MCF 10A (cell line): Measurements from ENCODE around the gene GC. TPM values are rescaled to one million over a fixed set of nuclear protein-coding genes. Genes with fewer than 3 reads are reported as not detected.

ENCODE experiments used
- BruUV-seq: library from RNA; stranded (reverse); fragments of 400-500 nt; replicated peaks from 2 replicates; lab custom pipeline; 2021; lab: Mats Ljungman, UMichigan
- CTCF ChIA-PET: fragments of 300-600 bp; sonication (Branson Sonifier 250); formaldehyde crosslinking; extraction: SDS; loops from one replicate; lab custom pipeline; 2021; ENCODE audit warnings: antibody characterized with exemption, inconsistent platforms; lab: Yijun Ruan, JAX
- POLR2A ChIA-PET: fragments of 300-600, 350-650 bp; sonication (Branson Sonifier 250); formaldehyde crosslinking; extraction: SDS; loops from one replicate; lab custom pipeline; 2020; ENCODE audit warnings: antibody characterized with exemption, inconsistent platforms; lab: Yijun Ruan, JAX
- DNase-seq: peaks from one replicate; pipeline ENCODE4 v3.0.0-alpha.2; 2018; ENCODE audit not compliant: unreplicated experiment
- H3K27ac Mint-ChIP-seq: one replicate; pipeline ENCODE4 v1.8.0; 2022; ENCODE audit warnings: mild to moderate bottlenecking, low read depth, mixed read lengths; ENCODE audit not compliant: unreplicated experiment
- H3K27me3 Mint-ChIP-seq: one replicate; pipeline ENCODE4 v1.8.0; 2022; ENCODE audit warnings: mixed read lengths; ENCODE audit not compliant: insufficient read depth, unreplicated experiment
- H3K36me3 Mint-ChIP-seq: one replicate; pipeline ENCODE4 v1.8.0; 2022; ENCODE audit warnings: mild to moderate bottlenecking, moderate library complexity, mixed read lengths; ENCODE audit not compliant: insufficient read depth, unreplicated experiment
- H3K4me1 Mint-ChIP-seq: one replicate; pipeline ENCODE4 v1.8.0; 2022; ENCODE audit warnings: mixed read lengths; ENCODE audit not compliant: insufficient read depth, unreplicated experiment
- H3K4me3 Mint-ChIP-seq: one replicate; pipeline ENCODE4 v1.8.0; 2022; ENCODE audit warnings: mild to moderate bottlenecking, moderate library complexity, mixed read lengths; ENCODE audit not compliant: unreplicated experiment
- H3K9me3 Mint-ChIP-seq: one replicate; pipeline ENCODE4 v1.8.0; 2022; ENCODE audit warnings: mixed read lengths; ENCODE audit not compliant: unreplicated experiment
- intact Hi-C: fragments of 100-400 bp; cut with micrococcal nuclease; formaldehyde crosslinking; loops from 2 replicates; pipeline ENCODE4 v1.14.1; 2022
- total RNA-seq: library from RNA; stranded (reverse); gene quantifications from 2 replicates; pipeline ENCODE4 v1.2.3, GENCODE V29; 2022
- TF ChIP-seq, protein P1 (sequence below): fragments of 200-600 bp; IDR thresholded peaks from one replicate; pipeline ENCODE4 v1.8.0; 2022; ENCODE audit warnings: antibody characterized with exemption, mild to moderate bottlenecking; ENCODE audit not compliant: unreplicated experiment

Gene GC
- total RNA-seq, 1 experiment from 2014 or later, result not detected

DNA sequence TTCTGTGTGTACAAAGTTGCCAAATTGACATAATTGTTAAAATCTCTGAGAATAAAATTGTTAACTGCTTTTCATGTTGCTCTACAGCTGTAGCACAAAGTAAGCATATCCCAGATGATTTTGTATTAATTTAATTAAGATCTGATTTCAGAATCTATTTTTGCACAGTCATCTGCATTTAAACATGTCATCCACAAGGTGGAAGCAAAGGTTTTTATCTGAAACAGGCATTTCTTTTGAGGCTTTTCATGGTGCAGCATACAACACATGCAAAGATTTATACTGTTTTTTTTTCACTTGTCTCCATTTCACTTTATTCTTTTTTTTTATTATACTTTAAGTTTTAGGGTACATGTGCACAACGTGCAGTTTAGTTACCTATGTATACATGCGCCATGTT, 51.2 kb downstream of the GC start:
- no peaks in the 10 kb centered on the region for H3K9me3 Mint-ChIP-seq
- ChIA-PET POLR2A (interaction anchor here (1.0 kb wide), 1 partner anchor 553 kb away, joined by 3 read pairs; no protein-coding TSS in a partner anchor), CTCF (interaction anchor here (0.7 to 3.7 kb wide), 10 partner anchors 299 to 1287 kb away, joined by 3 to 38 read pairs (median 4); partner anchors contain the start of gene NPFFR2)
- TF ChIP-seq, protein P1, sequence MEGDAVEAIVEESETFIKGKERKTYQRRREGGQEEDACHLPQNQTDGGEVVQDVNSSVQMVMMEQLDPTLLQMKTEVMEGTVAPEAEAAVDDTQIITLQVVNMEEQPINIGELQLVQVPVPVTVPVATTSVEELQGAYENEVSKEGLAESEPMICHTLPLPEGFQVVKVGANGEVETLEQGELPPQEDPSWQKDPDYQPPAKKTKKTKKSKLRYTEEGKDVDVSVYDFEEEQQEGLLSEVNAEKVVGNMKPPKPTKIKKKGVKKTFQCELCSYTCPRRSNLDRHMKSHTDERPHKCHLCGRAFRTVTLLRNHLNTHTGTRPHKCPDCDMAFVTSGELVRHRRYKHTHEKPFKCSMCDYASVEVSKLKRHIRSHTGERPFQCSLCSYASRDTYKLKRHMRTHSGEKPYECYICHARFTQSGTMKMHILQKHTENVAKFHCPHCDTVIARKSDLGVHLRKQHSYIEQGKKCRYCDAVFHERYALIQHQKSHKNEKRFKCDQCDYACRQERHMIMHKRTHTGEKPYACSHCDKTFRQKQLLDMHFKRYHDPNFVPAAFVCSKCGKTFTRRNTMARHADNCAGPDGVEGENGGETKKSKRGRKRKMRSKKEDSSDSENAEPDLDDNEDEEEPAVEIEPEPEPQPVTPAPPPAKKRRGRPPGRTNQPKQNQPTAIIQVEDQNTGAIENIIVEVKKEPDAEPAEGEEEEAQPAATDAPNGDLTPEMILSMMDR, result peak; percentile 56
- H3K4me3 Mint-ChIP-seq, result no peak overlapping the region
- intact Hi-C loops, result loop anchor here (1.0 to 2.0 kb wide), 3 partner anchors 208 to 1289 kb away; no protein-coding TSS in a partner anchor
- BruUV-seq, result no TSS peak
- H3K27me3 Mint-ChIP-seq, result no peaks in the 10 kb centered on the region
- no peak overlapping the region for H3K27ac Mint-ChIP-seq
- no peaks in the 10 kb centered on the region for H3K4me1 Mint-ChIP-seq
- no peaks in the 10 kb centered on the region for H3K36me3 Mint-ChIP-seq
- DNase-seq, result peak; percentile 54

DNA sequence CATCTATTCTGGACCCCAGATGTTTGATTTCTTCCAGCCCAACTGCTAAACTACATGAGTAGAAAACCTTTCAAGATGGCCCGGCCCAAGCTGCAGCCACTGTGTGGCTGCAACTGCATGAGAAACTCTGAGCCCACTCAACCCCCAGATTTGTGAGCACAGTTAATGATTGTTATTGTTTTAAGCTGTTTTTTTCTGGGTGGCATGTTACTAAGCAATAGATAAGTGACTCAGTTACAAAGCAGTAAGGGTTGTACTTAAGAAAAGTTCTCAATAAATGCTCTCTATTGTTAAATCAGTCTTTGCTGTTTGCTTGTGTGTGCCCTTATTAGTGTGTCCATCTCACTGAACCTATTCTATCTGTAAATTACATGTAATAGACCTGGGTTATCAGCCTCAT, 51.8 kb downstream of the GC start:
- Mint-ChIP-seq H3K36me3 (no peaks in the 10 kb centered on the region), H3K4me3 (no peak overlapping the region), H3K27ac (no peak overlapping the region), H3K4me1 (no peaks in the 10 kb centered on the region), H3K27me3 (no peaks in the 10 kb centered on the region), H3K9me3 (no peaks in the 10 kb centered on the region)
- no peak for DNase-seq
- intact Hi-C loops, result loop anchor here (1.0 to 2.0 kb wide), 3 partner anchors 209 to 1289 kb away; no protein-coding TSS in a partner anchor
- TF ChIP-seq, protein P1, result no peak
- ChIA-PET POLR2A (interaction anchor here (1.0 kb wide), 1 partner anchor 554 kb away, joined by 3 read pairs; no protein-coding TSS in a partner anchor), CTCF (interaction anchor here (0.6 to 3.7 kb wide), 12 partner anchors 16 to 1287 kb away, joined by 3 to 38 read pairs (median 4); no protein-coding TSS in a partner anchor)
- no TSS peak for BruUV-seq

DNA sequence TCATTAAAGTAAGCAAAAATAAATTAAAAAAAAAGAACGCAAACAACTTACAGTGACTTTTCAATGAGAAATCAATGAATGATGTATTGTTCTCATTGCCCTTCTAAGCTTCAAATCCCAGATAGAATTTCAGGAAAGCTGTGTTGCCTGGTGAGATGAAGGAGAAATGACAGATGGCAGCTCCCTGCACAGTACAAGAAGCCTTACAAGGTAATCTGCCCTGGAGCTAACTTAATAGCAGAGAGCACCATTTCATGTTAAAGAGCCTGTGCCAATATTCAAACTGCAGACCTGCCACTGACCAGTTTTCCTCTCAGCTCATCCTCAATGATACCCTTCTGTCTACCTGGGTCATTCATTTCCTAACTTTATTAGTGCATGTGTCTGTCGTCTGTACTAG, 54.0 kb downstream of the GC start:
- BruUV-seq, result no TSS peak
- no peak for DNase-seq
- intact Hi-C loops, result no loop called here
- POLR2A ChIA-PET, result no interaction called here
- CTCF ChIA-PET, result interaction anchor here (0.7 to 3.7 kb wide), 7 partner anchors 18 to 573 kb away, joined by 3 to 38 read pairs (median 4); no protein-coding TSS in a partner anchor
- H3K27ac Mint-ChIP-seq, result no peak overlapping the region
- H3K4me3 Mint-ChIP-seq, result no peak overlapping the region
- no peaks in the 10 kb centered on the region for H3K36me3 Mint-ChIP-seq
- no peaks in the 10 kb centered on the region for H3K4me1 Mint-ChIP-seq
- TF ChIP-seq, protein P1, result no peak
- H3K27me3 Mint-ChIP-seq, result no peaks in the 10 kb centered on the region
- H3K9me3 Mint-ChIP-seq, result no peaks in the 10 kb centered on the region

DNA sequence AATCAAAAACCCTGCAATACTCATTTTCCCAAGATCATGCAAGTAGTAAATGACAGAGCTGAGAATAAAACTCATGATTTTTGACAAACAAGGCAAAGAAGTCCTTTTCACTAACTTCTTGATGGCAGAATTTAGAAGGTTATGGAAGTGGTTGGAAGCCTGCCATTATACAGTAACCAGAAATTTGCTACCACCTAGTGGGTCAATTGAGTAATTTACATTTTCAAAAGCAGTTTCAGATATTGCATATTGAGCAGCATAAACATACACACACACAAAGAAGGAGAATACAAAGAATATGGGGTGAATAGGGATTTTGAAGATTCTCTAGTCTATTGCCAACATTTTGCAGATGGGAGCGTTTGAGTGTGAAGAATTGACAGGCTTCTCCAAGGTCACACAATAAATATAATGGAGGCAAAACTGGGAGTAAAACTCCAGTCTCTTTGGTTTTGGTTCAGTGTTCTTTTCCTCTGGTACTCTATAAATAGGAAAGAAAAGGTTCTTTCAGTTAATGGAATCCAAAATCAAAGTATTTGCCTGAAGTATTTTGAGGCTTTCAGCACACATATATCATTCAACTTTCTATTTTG, 70.2 kb downstream of the GC start:
- H3K27me3 Mint-ChIP-seq, result peaks cover 20% of the 10 kb centered on the region
- ChIA-PET POLR2A (no interaction called here), CTCF (interaction anchor here (0.5 to 4.7 kb wide), 9 partner anchors 30 to 1062 kb away, joined by 3 to 46 read pairs (median 4); no protein-coding TSS in a partner anchor)

More for the DNA sequence above, 70.2 kb downstream of the GC start:
- peak; percentile 62 for DNase-seq
- BruUV-seq, result no TSS peak
- H3K36me3 Mint-ChIP-seq, result no peaks in the 10 kb centered on the region
- intact Hi-C loops, result loop anchor here (1.0 to 10.0 kb wide), 8 partner anchors 159 to 1112 kb away; no protein-coding TSS in a partner anchor
- H3K4me1 Mint-ChIP-seq, result no peaks in the 10 kb centered on the region
- TF ChIP-seq, protein P1, result peak; percentile 47
- no peak overlapping the region for H3K4me3 Mint-ChIP-seq
- H3K27ac Mint-ChIP-seq, result no peak overlapping the region
- no peaks in the 10 kb centered on the region for H3K9me3 Mint-ChIP-seq
